Activated CD4-positive, alpha-beta T cell treated with anti-CD3 and anti-CD28 coated beads, Interleukin-2, amount 50 U/mL, for 4 hours (primary cell): ENCODE measurements around the gene DDX25.

Source experiments
- DNase-seq, 2 experiments: peaks; one replicate each; pipeline ENCODE4 v3.0.0-alpha.2; 2020

The DDX25 gene

DNA sequence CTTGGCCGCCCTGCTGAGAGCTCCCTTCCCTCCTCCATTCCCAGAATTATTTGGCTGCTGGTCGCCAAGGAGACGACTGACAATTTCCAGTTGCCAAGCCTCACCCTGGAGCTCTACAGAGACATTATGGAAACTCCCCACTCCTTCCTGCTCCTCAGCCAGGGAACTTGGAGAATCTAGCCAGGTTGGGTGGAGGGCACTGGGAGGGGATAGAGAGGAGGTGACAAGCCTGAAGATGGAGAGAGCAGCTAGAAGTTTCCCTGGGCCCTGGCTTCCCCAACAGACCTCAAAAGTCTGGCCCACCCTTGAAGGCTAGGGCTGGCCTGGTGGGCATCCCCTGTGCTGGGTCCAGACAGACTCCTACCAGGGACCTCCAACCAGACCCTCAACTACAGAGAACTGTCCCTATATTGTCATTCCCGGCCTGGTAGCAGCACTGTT lies 34.8 kb downstream of the DDX25 start:
- DNase-seq: no peak

DNA sequence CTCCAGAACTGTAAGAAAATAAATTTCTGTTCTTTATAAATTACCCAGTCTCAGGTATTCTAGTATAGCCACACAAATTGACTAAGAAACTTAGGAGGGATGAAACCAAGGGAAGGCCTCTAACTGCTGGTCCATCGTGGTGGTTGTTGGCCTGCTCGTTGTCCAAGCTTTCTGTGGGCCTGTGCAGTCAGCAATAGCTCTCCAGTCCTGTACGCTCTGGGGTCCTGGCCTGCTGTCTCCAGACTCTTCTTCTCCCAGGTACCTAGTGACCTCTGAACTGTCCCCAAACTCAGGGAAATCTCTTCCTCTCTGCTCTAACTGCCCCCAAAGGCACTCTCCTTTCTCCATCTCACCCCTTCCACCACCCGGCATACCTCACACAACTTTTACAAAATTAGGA lies 35.8 kb downstream of the DDX25 start:
- DNase-seq: no peak

DNA sequence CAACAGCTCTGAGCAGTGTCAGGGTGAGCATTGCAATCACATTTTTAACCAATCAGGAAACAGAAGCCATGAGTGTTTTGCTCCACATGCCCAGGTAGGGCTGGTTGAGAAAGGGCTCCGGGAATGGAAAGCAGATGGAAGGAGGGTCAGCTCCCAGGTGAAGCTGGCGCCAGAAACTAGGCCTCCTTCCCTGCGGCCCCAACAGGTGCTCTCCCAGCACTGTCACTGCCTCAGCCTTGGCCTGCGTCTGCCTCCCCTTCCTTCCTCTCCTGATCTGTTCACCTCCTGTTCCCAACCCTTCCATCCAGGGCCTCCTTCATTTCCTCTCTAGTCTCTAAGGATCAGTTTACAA lies 36.9 kb downstream of the DDX25 start:
- DNase-seq: no peak

DNA sequence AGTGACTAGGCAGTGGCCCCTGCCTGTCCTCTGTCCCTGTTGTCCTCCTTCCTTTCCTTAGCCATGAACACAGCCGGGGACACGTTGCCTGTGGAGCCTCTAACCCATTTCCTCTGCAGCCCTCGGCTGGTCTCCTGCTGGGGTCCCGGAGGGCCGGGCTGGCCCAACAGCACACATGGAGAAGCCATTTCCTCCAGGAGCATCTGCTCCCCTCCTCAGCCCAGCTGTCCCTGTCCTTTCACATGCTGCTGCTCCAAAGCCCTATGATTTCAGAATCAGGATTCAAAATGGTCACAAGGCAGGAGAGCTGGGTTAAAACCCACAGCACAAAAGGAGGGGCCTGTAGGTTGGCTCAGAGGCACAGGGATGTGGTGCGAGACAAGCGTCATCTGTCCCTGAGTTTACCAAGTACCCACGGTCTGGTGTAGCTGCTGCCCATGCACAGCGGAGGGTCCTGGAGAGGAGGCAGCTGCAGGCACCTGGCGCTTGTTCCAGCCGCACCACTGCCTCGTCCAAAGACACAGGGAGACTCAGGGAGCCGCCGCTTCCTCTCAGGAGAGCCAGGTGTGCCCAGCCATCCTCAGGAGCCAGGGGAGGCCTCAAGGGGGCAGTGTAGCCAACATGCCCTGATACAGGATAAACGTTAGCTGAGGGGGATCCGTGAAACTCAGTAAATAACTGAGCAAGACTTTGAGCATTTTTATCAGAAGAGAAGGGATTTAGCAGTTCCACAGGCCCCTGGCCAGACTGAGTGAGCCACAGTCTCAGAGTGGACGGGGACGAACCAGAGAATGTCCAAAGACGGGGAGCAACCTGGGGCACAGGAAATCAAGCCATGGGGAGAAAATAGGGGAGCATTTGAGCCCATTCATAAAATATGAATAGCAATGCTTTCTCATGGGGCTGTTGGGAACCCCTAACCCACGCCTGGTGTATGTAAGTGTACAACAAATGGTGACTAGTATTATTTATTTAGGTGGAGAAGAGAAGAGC lies 37.6 kb downstream of the DDX25 start:
- peak; percentile 35 to 43 for DNase-seq

DNA sequence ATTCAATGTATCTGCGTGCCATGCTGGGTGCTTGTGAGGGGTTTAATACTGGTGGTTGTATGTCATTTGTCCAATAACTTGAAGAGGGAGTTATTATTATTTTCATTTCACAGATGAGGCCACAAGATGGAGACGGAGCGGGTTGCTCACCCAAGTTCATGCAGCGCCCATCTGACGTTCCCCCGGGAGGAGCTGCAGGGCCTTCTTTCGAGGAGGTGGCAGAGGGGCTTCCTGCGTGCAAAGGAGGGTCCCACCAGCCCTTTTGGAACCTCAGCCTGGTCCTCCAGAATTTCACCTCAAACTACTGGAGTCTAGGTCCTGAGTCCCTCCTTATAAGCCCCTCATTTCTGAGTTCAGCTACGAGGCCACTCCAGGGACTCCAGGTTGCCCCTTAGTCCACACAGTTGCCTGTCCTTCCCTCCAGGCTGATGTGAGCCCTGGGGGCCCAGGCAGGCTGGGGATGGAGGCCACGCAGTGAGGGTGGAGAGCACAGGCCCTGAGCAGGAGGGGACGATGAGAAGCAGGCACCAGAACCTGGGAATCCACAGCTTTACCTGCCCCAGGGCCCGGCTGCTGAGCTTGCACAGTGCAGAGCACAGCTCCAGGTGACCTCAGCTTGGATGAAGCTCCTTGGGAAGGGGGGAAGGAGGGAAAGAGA lies 38.6 kb downstream of the DDX25 start:
- DNase-seq: no peak

DNA sequence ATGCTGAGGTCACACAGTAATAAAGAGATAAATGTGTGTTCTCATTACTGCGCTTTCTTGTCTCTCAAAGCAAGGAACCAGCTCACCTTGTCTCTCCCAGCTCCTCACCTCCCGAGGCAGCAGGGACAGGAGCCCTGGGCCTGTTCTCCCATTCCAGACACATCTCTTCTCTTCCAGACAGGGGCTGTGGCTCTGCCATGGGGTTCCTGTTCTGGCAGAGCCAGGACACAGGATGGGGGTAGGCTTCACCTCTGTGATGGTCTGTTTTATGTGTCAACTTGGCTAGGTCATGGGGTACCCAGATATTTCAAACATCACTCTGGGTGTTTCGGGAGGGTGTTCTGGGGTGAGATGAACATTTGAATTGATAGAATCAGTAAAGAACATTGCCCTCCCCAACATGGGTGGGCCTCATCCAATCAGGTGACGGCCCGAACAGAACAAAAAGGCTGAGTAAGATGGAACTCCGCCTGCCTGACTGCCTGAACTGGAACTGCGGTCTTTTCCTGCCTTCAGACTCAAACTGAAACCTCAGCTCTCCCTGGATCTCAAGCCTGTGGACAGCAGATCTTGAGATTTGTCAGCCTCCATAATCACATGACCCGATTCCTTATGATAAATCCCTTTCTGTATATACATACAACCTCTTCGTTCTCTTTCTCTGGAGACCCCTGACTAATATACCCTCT lies 39.5 kb downstream of the DDX25 start:
- no peak for DNase-seq

DNA sequence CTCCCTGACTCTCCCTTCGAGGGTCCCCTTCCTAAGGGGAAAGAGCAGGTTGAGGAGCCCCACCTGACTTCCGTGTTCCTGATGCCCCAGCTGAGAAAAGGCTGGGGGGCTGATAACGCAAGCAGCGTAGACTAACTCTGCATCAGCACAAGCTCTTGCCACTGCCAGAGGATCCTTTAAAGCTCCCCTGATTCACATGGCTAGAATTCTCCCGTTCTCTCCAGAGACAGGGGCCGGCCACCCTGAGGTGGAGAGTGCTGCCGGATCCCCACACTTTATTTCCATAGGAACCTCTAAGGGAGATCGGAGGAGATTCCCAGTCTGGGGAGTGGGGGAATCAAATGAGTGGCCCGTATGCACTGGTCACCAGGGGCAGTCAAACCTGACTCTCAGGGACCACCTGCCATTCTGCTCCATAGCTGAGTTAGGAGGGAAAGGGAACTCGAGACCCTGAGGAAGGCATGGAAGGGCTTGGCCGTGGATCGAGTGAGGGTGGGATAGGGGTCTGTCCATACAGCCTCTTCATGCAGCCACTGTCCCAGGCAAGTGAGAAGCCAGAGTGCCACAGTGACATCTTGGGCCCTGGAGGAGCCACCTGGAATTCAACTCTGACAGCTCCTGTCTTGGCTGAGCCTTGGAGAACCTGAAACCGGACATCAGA lies 40.2 kb downstream of the DDX25 start:
- DNase-seq: no peak

DNA sequence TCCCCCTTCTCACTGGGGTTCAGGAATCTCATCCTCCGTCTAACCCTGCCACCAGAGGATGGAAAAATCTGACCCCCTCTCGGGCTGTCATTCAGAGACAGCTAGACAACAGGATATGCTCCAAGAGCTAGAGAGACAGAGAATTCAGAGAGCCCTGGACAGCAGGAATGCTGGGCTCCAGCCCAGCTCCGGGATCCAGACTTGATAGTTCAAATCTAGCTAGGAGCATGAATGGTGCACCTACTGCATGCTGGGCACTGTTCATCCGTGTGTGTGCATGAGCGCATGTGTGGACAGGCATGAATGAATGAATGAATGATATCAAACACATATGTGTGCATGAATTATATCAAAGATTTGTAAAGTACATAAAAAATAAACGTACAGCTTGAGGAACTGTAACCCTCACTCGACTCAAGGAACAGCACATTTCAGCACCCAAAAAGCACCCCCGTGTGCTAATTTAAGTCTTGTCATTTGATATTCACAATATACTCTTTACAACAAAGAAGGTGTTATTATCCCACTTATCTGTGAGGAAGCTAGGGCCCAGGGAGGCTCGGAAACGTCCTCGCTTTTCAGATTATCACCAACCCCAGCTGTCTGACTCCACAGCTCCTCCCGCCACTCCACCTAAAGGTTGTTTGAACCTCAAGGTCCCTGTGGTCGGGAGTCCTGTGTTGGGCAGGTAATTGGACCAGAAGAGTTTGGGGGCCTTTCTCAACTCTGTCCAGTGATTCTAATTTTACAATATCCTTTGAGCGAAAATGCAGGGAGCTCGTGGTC lies 40.9 kb downstream of the DDX25 start:
- DNase-seq: no peak

DNA sequence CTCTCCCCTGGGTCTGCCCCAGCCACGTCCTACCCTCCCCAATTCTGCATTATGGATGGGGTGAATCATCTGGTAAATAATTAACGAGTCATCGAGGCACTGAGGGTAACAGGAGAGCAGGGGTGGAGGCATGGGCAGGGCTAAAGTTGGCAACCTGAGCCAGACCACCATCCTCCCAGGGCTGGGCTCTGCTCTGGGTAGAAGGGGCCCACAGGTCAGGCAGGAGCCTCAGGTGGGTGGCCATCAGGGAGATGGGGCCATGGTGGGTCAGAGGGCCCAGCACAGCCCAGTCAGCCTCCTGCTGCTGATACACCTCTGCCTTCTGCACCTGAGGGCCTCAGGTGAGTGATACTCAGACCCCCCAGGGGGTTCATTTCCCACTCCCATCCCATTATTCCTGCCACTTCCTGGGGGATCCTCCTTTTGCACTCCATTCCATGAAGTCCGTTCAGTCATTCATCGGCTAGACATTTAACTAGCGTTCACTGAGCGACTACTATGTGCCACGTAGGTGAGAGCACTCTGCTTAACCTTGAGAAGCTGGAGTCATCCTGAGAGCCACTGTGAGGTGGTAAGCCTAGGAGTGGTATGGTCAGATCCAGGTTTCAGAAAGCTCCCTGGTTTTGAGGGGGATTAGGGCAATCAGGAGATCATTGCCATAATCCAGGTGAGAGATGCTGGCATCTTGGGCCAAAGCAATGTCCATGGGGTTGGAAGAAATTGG lies 41.7 kb downstream of the DDX25 start, which contains the start of gene VSIG10L2:
VSIG10L2 (plus strand) TSS at position 248 of the 724 bp plus-strand sequence; CDS start at position 260, 12 bp downstream.
- DNase-seq: no peak

DNA sequence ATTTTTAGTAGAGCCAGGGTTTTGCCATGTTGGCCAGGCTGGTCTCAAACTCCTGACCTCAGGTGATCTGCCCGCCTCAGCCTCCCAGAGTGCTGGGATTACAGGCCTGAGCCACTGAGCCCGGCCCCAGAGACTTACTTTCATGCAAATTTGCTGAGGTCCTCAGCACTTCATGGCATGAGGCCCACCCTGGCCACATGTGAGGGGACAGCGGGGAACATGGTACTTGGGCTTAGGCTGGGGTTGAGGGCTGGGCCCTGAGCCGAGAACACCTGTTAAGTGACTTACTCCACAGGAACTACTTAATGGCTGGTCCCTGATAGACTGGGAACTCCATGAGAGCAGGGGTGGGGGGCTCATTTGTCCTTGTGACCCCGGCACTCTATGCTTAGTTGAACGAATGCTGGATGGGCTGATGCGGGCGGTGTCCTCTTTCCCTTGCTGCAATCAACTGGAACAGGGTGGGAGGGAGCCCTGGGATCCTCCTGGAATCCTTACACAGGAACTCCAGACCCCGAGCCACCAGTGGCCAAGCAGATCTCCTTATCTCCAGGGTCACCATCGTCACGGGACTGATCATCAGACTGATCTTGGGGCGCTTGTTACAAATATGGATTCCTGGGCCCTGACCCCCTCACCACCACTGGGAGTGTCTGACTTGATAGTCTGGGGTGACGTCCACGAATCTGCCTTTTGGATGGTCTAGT lies 42.6 kb downstream of the DDX25 start:
- DNase-seq: no peak

DNA sequence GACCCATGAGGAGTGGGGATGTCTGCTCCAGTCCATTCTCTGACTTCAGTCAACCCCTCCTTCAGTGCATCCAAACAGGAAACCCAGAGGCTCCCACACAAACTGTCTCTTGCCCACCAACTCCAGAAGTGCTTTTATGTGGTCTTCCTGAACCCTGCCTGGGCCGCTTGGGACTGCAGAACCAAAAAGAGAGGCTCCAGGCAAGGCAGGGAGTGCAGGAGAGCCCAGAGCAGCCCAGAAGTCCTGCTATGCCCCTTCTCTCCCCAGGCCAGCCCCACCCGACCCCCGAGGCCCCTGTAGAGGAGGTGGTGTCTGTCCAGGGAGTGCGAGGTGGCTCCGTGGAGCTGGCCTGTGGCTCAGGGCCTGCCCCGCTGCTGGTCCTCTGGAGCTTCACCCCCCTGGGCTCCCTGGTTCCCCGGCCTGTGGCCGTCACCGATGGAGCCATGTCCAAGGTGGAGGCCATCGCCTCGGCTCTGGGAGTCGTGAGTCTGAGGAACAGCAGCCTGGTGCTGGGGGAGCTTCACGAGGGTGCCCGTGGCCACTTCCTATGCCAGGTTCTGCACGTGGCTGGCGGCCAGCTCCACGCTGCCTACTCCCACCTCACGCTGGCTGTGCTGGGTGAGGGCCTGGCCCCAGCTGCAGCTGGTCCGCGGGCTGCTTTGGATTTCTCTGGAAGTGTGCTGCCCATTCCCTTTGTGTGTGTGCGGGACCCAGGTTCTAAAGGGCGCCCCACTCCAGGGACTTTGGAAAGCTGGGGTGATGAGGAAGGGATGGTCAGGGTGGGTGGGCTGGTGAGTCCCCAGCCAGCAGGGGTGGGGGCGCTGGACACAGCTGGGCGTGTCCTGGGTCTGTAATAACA lies 43.3 kb downstream of the DDX25 start:
- DNase-seq: no peak

DNA sequence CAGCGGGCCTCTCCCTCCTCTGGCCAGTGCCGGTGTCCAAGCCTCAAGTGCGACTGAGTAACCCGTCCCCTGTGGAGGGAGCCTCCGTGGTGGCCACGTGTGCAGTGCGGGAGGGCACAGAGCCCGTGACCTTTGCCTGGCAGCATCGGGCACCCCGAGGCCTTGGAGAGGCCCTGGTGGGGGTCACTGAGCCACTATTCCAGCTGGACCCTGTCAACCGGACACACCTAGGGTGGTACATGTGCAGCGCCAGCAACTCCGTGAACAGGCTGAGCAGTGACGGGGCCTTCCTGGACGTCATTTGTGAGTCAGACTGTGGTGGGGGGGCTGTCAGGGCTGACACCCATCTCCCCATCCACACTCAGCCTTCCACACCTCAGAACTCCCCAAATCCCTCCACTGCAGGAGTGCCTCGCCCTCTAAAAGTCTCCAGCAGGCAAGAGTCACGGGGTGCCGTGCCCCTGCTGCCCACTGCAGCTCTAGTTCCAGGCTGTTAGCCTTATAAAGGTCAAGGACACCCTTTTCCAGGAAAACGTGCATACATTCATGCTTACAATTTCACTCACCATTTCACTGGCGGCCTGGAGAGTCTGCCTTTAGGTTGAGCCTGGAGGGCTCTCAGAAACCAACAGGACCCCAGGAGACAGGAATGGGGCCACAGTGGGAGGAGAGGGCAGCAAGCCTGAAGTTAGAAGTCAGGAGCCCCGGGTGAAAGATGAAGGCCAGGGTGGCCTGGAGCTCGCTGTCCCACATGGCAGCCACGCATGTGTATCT lies 44.2 kb downstream of the DDX25 start:
- no peak for DNase-seq

DNA sequence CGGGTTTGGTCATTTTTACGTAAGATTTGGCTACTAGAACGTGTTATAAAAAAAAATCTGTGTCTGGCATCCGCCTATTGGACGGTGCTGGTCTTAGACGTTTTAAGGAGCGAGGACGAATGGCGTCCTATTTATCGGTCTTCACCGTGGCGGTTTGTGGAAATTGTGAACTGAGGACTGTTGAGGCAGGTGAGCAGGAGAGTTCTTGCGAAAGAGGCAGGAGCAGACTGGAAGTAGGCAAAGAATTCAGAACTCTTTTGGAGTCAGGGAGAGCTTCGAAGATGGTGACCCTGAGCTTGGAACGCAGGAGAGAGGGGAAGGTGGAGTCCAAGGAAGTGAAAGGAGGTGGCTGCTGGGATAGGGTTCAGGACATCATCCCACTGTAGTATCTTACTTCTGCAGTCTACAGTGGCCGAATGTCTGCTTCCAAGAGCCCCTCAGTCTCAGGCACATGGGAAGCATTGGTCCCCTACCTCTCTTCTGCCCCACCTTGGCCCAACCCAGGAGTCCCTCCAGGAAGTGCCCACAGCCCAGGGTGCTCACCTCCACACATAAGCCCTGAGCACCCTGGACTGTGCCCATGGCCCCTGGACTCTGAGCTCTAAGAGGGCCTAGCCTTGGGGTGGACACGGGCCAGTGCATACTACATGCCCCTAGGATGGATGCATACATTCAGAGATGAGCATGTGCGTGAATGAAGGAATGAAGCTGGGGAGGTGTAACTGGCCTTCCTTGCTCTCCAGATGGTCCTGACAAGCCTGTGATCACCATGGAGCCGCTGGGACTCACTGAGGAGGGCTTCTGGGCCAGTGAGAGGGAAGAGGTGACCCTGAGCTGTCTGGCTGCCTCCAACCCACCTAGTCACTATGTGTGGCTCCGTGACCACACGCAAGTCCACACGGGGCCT lies 45.2 kb downstream of the DDX25 start:
- no peak for DNase-seq

DNA sequence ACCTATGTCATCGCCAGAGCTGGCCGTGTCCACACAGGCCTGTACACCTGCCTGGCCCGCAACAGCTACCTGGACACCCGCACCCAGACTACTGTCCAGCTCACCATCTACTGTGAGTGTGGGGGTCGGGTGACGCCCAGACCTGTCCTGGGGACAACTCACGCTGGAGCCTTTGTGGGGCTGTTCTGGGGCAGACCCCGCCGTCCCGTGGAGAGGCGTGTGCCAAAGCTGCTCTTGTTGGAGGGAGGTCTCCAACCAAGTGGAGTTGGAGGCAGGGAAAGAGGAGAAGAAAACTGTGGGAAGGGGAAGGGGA lies 45.8 kb downstream of the DDX25 start:
- DNase-seq: no peak

DNA sequence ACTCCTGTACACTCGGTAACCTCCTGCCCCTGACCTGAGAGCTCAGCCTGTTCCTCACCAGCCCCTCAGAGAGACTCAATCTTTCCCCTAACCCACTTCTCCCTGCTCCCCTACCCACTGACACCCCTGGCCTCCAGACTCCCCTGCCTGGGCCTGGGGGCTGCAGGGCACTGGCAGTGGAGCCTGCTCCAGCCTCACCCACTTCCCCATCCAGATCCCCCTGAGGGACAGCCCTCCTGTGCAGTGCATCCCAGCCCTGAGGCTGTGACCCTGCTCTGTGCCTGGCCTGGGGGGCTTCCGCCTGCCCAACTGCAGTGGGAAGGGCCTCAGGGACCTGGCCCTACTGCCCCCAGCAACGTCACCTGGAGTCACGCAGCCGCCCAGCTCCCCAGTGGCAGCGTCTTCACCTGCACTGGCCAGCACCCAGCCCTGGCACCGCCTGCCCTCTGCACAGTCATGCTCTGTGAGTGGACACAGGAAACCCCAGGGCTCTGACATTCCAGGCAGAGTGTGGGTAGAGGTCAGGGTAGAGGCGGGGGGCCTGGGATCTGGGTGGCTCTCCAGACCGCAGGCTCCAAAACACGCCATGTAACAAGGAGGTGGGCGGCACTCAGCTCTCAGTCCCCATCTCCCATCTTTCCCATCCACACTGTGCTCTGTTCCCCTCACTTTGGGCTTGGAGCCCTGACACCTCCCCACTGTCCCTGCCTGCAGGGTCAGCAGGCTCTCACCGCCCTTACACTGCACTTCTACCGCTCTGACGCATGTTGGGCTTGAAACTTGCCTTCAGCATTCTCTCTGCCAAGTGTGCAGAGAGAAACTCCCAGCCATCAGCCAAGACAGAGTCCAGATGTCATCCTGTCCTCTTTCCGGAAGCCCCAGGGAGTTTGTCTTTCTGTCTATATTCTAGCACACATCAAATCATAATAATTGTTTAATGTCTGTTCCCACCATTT lies 46.7 kb downstream of the DDX25 start:
- DNase-seq: no peak

DNA sequence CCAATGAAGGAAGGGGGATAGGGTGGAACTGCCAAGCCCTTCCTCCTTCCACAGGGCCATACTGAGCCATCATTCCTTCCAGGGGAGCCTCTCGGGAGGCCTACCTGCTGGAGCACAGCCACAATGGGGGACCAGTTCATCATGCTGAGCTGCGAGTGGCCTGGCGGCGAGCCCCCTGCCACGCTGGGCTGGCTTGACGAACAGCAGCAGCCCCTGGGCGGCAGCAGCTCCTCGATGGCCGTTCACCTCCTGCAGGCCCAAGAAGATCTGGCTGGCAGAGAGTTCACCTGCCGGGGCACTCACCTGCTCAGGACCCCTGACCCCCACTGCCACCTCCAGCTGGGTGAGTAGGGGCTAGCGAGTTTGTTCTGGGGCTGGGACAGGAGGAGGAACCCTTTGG lies 47.4 kb downstream of the DDX25 start:
- no peak for DNase-seq

DNA sequence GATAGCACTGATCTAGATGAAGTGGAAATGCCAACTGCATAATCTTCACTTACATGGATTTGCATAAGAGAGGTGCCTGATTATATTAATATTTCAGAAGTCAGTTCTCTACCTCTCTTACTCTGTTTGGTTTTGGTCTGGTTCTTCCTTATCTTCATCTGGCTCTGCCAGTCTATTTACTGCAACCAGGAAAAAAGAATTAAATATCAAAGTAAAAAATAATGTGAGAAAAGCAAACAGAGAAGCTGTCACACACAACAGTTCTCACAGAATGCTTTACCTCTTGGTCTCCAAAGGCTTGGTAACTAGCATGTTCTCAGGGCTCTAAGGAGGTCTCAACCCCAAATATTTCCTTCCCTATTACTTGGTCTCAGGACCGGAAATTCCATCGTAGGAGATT lies 48.3 kb downstream of the DDX25 start:
- DNase-seq: no peak
